Transverse colon (tissue), 4 donors: ENCODE measurements around the gene JPT1.

Source experiments
- CTCF ChIP-seq, 5 experiments: fragments of 200-600 bp in 3 of 5; fragments of 450-650 bp in 2 of 5; sonication (generic) in 3 of 5; IDR thresholded peaks; 1 replicate in 2 of 5; 2 replicates in 3 of 5; pipeline ENCODE4 v1.5.1; 2016 to 2017; ENCODE audit warnings: antibody characterized with exemption in 5 of 5, inconsistent platforms in 3 of 5, mild to moderate bottlenecking in 2 of 5, moderate library complexity in 1 of 5
- EP300 ChIP-seq: sonication (generic); formaldehyde crosslinking; IDR thresholded peaks from one replicate; pipeline ENCODE4 v1.6.1; 2017; ENCODE audit warnings: antibody characterized with exemption, low read depth
- POLR2A ChIP-seq: fragments of 450-650 bp; IDR thresholded peaks from one replicate; pipeline ENCODE4 v1.6.1; 2016; ENCODE audit warnings: antibody characterized with exemption, mild to moderate bottlenecking, moderate library complexity
- POLR2AphosphoS5 ChIP-seq, 3 donors: sonication (generic); formaldehyde crosslinking; IDR thresholded peaks; one replicate each; pipeline ENCODE4 v1.6.1; 2016; ENCODE audit warnings: antibody characterized with exemption in 3 of 3

- no peak for TF ChIP-seq CTCF (IDR thresholded peaks at IDR 0.05)
- no peak for TF ChIP-seq POLR2AphosphoS5 (IDR thresholded peaks at IDR 0.05)
- TF ChIP-seq POLR2A, result no peak
- no peak for TF ChIP-seq EP300
These were observed 40.6 kb upstream of the JPT1 start for GRCh38 chr17:75194879-75195278.
